GM12878 (cell line): ENCODE results near the gene NCDN. TPM values are rescaled to one million over a fixed set of nuclear protein-coding genes. Genes with fewer than 3 reads are reported as not detected.

ENCODE experiments used
- ATAC-seq: fragments of 200-7000 bp; cut with Tn5 transposase; 3 replicates; pipeline ENCODE4 v1.9.1; 2020; ENCODE audit warnings: mild to moderate bottlenecking, moderate library complexity
- BruUV-seq: library from RNA; stranded (reverse); fragments of 400-500 nt; replicated peaks from 2 replicates; lab custom pipeline; 2021; lab: Mats Ljungman, UMichigan
- CTCF ChIA-PET: fragments of 300-600 bp; sonication (Branson Sonifier 250); formaldehyde crosslinking; extraction: SDS; loops from one replicate; lab custom pipeline; 2021; ENCODE audit warnings: inconsistent platforms; lab: Yijun Ruan, JAX
- POLR2A ChIA-PET: fragments of 350-600 bp; formaldehyde crosslinking; extraction: SDS; loops from one replicate; lab custom pipeline; 2021; ENCODE audit warnings: inconsistent platforms; lab: Charles Lee
- RAD21 ChIA-PET: fragments of 300-600 bp; sonication (Branson Sonifier 250); formaldehyde crosslinking; loops from one replicate; lab custom pipeline; 2023; ENCODE audit warnings: antibody characterized with exemption; ENCODE audit not compliant: unreplicated experiment; lab: Charles Lee
- SMC1A ChIA-PET: fragments of 300-600 bp; sonication (Branson Sonifier 250); formaldehyde crosslinking; loops from one replicate; lab custom pipeline; 2023; ENCODE audit not compliant: unreplicated experiment, uncharacterized antibody; lab: Charles Lee
- DNase-seq: peaks from one replicate; pipeline ENCODE4 v3.0.0-alpha.2; 2011; ENCODE audit warnings: low read depth, low spot score
- FAIRE-seq: peaks from 3 replicates; lab custom pipeline; 2011; peaks lifted over from hg19 to GRCh38; lab: Jason Lieb, UNC
- H2AFZ ChIP-seq: 2 replicates; pipeline ENCODE4 v1.6.0; 2011; ENCODE audit warnings: low read depth, low read length, control low read depth; ENCODE audit not compliant: control insufficient read depth
- H3K27ac ChIP-seq: 2 replicates; pipeline ENCODE4 v1.5.1; 2011; ENCODE audit warnings: control low read depth; ENCODE audit not compliant: control insufficient read depth, insufficient read depth
- H3K27me3 ChIP-seq, 2 experiments: replicated peaks in 1 of 2; 2 replicates each; pipeline versions ENCODE4 v1.6.0 to v1.6.1; 2011; ENCODE audit warnings: low read length in 1 of 2; ENCODE audit not compliant: control insufficient read depth in 2 of 2, insufficient read depth in 2 of 2
- H3K36me3 ChIP-seq, 2 experiments: 2 replicates each; pipeline ENCODE4 v1.5.1; 2011; ENCODE audit warnings: low read length in 1 of 2; ENCODE audit not compliant: control insufficient read depth in 2 of 2, insufficient read depth in 2 of 2
- H3K4me1 ChIP-seq: 2 replicates; pipeline ENCODE4 v1.6.1; 2011; ENCODE audit warnings: mild to moderate bottlenecking, low read length, moderate library complexity, mixed read lengths; ENCODE audit not compliant: control insufficient read depth, insufficient read depth
- H3K4me2 ChIP-seq: 2 replicates; pipeline ENCODE4 v1.6.0; 2011; ENCODE audit warnings: control low read depth; ENCODE audit not compliant: control insufficient read depth, insufficient read depth
- H3K4me3 ChIP-seq: fragments of 200-600 bp; sonication (generic); 2 replicates; pipeline ENCODE4 v1.5.1; 2016
- H3K79me2 ChIP-seq: 2 replicates; pipeline ENCODE4 v1.6.0; 2011; ENCODE audit warnings: low read length; ENCODE audit not compliant: control insufficient read depth, insufficient read depth
- H3K9ac ChIP-seq: 2 replicates; pipeline ENCODE4 v1.8.0; 2011; ENCODE audit warnings: low read length, control low read depth, mixed read lengths; ENCODE audit not compliant: control insufficient read depth, insufficient read depth
- H3K9me3 ChIP-seq: replicated peaks from 3 replicates; pipeline ENCODE4 v1.5.1; 2011; ENCODE audit warnings: mild to moderate bottlenecking, low read length; ENCODE audit not compliant: control insufficient read depth, insufficient read depth
- H4K20me1 ChIP-seq: 2 replicates; pipeline ENCODE4 v1.6.0; 2011; ENCODE audit not compliant: control insufficient read depth, insufficient read depth
- BACH1 ChIP-seq: fragments of 450-650 bp; IDR thresholded peaks from 2 replicates; pipeline ENCODE4 v1.6.1; 2017; ENCODE audit warnings: mild to moderate bottlenecking, borderline replicate concordance
- CBX3 ChIP-seq: fragments of 200-600 bp; sonication (generic); IDR thresholded peaks from 2 replicates; pipeline ENCODE4 v1.6.1; 2016; ENCODE audit warnings: low read depth, borderline replicate concordance
- CBX5 ChIP-seq: sonication (generic); IDR thresholded peaks from 2 replicates; pipeline ENCODE4 v1.6.1; 2016; ENCODE audit warnings: low read depth, moderate library complexity, mild to moderate bottlenecking, inconsistent platforms
- CREB1 ChIP-seq: IDR thresholded peaks from 2 replicates; pipeline ENCODE4 v1.6.1; 2012; ENCODE audit warnings: low read depth, mild to moderate bottlenecking, inconsistent platforms
- EED ChIP-seq: sonication (generic); IDR thresholded peaks from 2 replicates; pipeline ENCODE4 v1.6.1; 2016; ENCODE audit warnings: antibody characterized with exemption, low read depth
- FOS ChIP-seq: IDR thresholded peaks from 3 replicates; pipeline ENCODE4 v1.6.1; 2011; ENCODE audit warnings: borderline replicate concordance; ENCODE audit not compliant: insufficient read length; ENCODE audit errors: extremely low read depth
- FOXM1 ChIP-seq: IDR thresholded peaks from 2 replicates; pipeline ENCODE4 v1.6.1; 2012; ENCODE audit warnings: low read depth, mild to moderate bottlenecking, inconsistent platforms, low read length, moderate library complexity
- IRF5 ChIP-seq: fragments of 450-650 bp; IDR thresholded peaks from 2 replicates; pipeline ENCODE4 v1.6.1; 2017; ENCODE audit warnings: borderline replicate concordance
- JUNB ChIP-seq: IDR thresholded peaks from 2 replicates; pipeline ENCODE4 v1.6.1; 2016; ENCODE audit warnings: antibody characterized with exemption, mild to moderate bottlenecking
- JUND ChIP-seq: IDR thresholded peaks from 2 replicates; pipeline ENCODE4 v1.6.1; 2012; ENCODE audit warnings: low read depth, mild to moderate bottlenecking, low read length, improper control_type of control experiment, moderate library complexity
- PAX8 ChIP-seq: fragments of 450-650 bp; IDR thresholded peaks from 2 replicates; pipeline ENCODE4 v1.6.1; 2017; ENCODE audit warnings: mild to moderate bottlenecking, moderate library complexity
- SP1 ChIP-seq: IDR thresholded peaks from one replicate; pipeline ENCODE4 v1.6.1; 2011; ENCODE audit warnings: low read depth, low read length
- SRF ChIP-seq, 2 experiments: IDR thresholded peaks; 2 replicates each; pipeline ENCODE4 v1.6.1; 2011; ENCODE audit warnings: low read depth in 2 of 2, low read length in 2 of 2, mild to moderate bottlenecking in 1 of 2, moderate library complexity in 1 of 2
- SUZ12 ChIP-seq: fragments of 200-600 bp; sonication (generic); IDR thresholded peaks from one replicate; pipeline ENCODE4 v1.6.1; 2018; ENCODE audit warnings: antibody characterized with exemption, mild to moderate bottlenecking; ENCODE audit not compliant: unreplicated experiment
- ZBTB4 ChIP-seq: fragments of 450-650 bp; formaldehyde crosslinking; IDR thresholded peaks from 2 replicates; pipeline ENCODE4 v1.4.0; 2022; ENCODE audit warnings: mild to moderate bottlenecking, moderate library complexity
- WGBS: methylation state at CpG from one replicate; pipeline ENCODE4 v1.1.6; 2016; ENCODE audit warnings: low lambda C conversion rate; ENCODE audit not compliant: insufficient replicate concordance, insufficient coverage; ENCODE audit errors: missing lambda C conversion rate; 5-methylcytosine and 5-hydroxymethylcytosine counted together
- in situ Hi-C: fragments of 300-500 bp; cut with MboI; formaldehyde crosslinking; loops from 9 replicates; pipeline ENCODE4 v1.14.3; 2018; ENCODE audit warnings: mixed read lengths
- intact Hi-C: fragments of 100-400 bp; cut with micrococcal nuclease; formaldehyde crosslinking; loops from one replicate; pipeline ENCODE4 v1.14.2; 2022; ENCODE audit not compliant: unreplicated experiment
- polyA plus RNA-seq, 11 experiments: library from polyadenylated mRNA; depleted of rRNA in 4 of 11; unstranded in 6 of 11; stranded (reverse) in 5 of 11; fragments of >200 nt; fragmentation: Nextera tagmentation in 4 of 11; fragmentation: Illumina TruSeq in 1 of 11; extraction: Ambion mirVana in 4 of 11; extraction: Trizol in 1 of 11; gene quantifications; 1 replicate in 1 of 11; 2 replicates in 10 of 11; pipeline versions ENCODE4 v1.2.1 to v1.2.3, GENCODE V29; 2011 to 2016; ENCODE audit warnings: inconsistent platforms in 2 of 11, missing spikeins in 2 of 11, low read depth in 1 of 11
- total RNA-seq, 4 experiments: library from RNA; depleted of rRNA in 3 of 4; stranded (reverse); fragments of >200 nt in 3 of 4; fragmentation: Illumina TruSeq in 1 of 4; extraction: Trizol in 1 of 4; gene quantifications; 2 replicates each; pipeline versions ENCODE4 v1.2.1 to v1.2.3, GENCODE V29; 2013 to 2021

Gene NCDN
- total and polyA plus RNA-seq, 10 of the 15 experiments (the other 5 are each of a cell fraction or from before 2014, with no cell fraction given), result 1.8 to 25.5 (median 10.9) TPM

- TF ChIP-seq CBX5 (no peak), EED (no peak), CBX3 (no peak), BACH1 (no peak), FOS (no peak), SP1 (no peak), JUNB (no peak)
- TF ChIP-seq, all 136 proteins: peak for 0
Observed at GRCh38 chr1:35573198-35574124, 15.9 kb downstream of the NCDN start, which contains the start of gene TFAP2E (continued).

- FAIRE-seq (no peak), ATAC-seq (no peak), DNase-seq (no peak)
- no peak overlapping the region for H3K4me2 ChIP-seq
- in situ Hi-C loops (no loop called here), intact Hi-C loops (no loop called here)
- H3K4me3 ChIP-seq, result no peak overlapping the region
- no peak overlapping the region for H3K27ac ChIP-seq
- POLR2A ChIA-PET, result no interaction called here
- H3K9ac ChIP-seq, result no peak overlapping the region
- H3K9me3 ChIP-seq, result no peaks in the 10 kb centered on the region
- peaks cover 16% of the 10 kb centered on the region for H3K4me1 ChIP-seq
- SMC1A ChIA-PET, result no interaction called here
- no peak overlapping the region for H2AFZ ChIP-seq
- H3K36me3 ChIP-seq, result no peaks in the 10 kb centered on the region
- H3K27me3 ChIP-seq, result peaks cover 0 to 2% of the 10 kb centered on the region in 2 experiments; a peak in 2 of 4 replicates
- BruUV-seq, result no TSS peak
- no peaks in the 10 kb centered on the region for H4K20me1 ChIP-seq
- H3K79me2 ChIP-seq, result no peaks in the 10 kb centered on the region; the same call in 1 of the 2 replicates
- RAD21 ChIA-PET, result no interaction called here
- CTCF ChIA-PET, result interaction anchor here (1.0 kb wide), 1 partner anchor 142 kb away, joined by 3 read pairs; no protein-coding TSS in a partner anchor
- WGBS, result 89% methylated on average over 27 of the region's 48 CpGs
- TF ChIP-seq CREB1 (no peak), IRF5 (no peak), SUZ12 (no peak), PAX8 (no peak), JUND (no peak), ZBTB4 (no peak), FOXM1 (no peak), SRF (IDR thresholded peaks at IDR 0.05; ENCODE audit: low read depth in 2 of 2, low read length in 2 of 2) (no peak)
Observed at GRCh38 chr1:35574125-35574654, 16.6 kb downstream of the NCDN start.
